K562 (cell line): ENCODE data around the gene IKZF4. TPM values are rescaled to one million over a fixed set of nuclear protein-coding genes. Genes with fewer than 3 reads are reported as not detected.

ENCODE experiments used
- CHD1 ChIP-seq: fragments of 200-600 bp; sonication (generic); IDR thresholded peaks from one replicate; pipeline ENCODE4 v1.6.1; 2012; ENCODE audit warnings: mild to moderate bottlenecking, moderate library complexity, low read length, inconsistent platforms
- DNMT1 ChIP-seq: fragments of 450-650 bp; IDR thresholded peaks from 2 replicates; pipeline ENCODE4 v1.6.1; 2016; ENCODE audit warnings: antibody characterized with exemption, mild to moderate bottlenecking
- ESRRB ChIP-seq: fragments of 250-450 bp; sonication (Bioruptor Pico); IDR thresholded peaks from 2 replicates; pipeline ENCODE4 v1.5.0; 2020; ENCODE audit warnings: mild to moderate bottlenecking, moderate library complexity, borderline replicate concordance
- GABPA ChIP-seq: fragments of 200-800 bp; sonication (Bioruptor generic); conservative IDR thresholded peaks from 2 replicates; pipeline ENCODE4 v1.6.1; 2016; ENCODE audit warnings: low read depth, missing genetic modification characterization, missing compliant biosample characterization
- GATAD2A ChIP-seq: fragments of 450-650 bp; IDR thresholded peaks from 2 replicates; pipeline ENCODE4 v1.6.1; 2017
- HDGF ChIP-seq: fragments of 450-650 bp; IDR thresholded peaks from 2 replicates; pipeline ENCODE4 v1.6.1; 2016
- KLF13 ChIP-seq: fragments of 450-650 bp; IDR thresholded peaks from 2 replicates; pipeline ENCODE4 v1.6.1; 2016; ENCODE audit warnings: missing genetic modification characterization, low read depth, mild to moderate bottlenecking, missing compliant biosample characterization, moderate library complexity, borderline replicate concordance
- MCM2 ChIP-seq: fragments of 450-650 bp; IDR thresholded peaks from 2 replicates; pipeline ENCODE4 v1.6.1; 2017; ENCODE audit warnings: low read depth, mild to moderate bottlenecking
- TAF15 ChIP-seq: fragments of 200-400 bp; formaldehyde crosslinking; IDR thresholded peaks from 2 replicates; pipeline ENCODE4 v1.6.1; 2017; ENCODE audit warnings: mild to moderate bottlenecking, low read depth, low read length, moderate library complexity
- polyA plus RNA-seq, 8 experiments: library from polyadenylated mRNA; depleted of rRNA in 4 of 8; stranded (reverse) in 5 of 8; unstranded in 3 of 8; fragments of >200 nt; fragmentation: Nextera tagmentation in 2 of 8; fragmentation: Illumina TruSeq in 1 of 8; extraction: Ambion mirVana in 2 of 8; extraction: Trizol in 1 of 8; gene quantifications; 2 replicates each; pipeline versions ENCODE4 v1.2.1 to v1.2.3, GENCODE V29; 2011 to 2014; ENCODE audit warnings: inconsistent platforms in 1 of 8, missing spikeins in 1 of 8
- total RNA-seq, 7 experiments: library from RNA; depleted of rRNA in 6 of 7; stranded (reverse); fragments of >200 nt in 6 of 7; fragmentation: Illumina TruSeq in 2 of 7; extraction: Trizol in 2 of 7; gene quantifications; 2 replicates each; pipeline versions ENCODE4 v1.2.1 to v1.2.3, GENCODE V29; 2011 to 2021; ENCODE audit warnings: low replicate concordance in 1 of 7
- TF ChIP-seq, protein P1 (sequence below): fragments of 450-650 bp; IDR thresholded peaks from 2 replicates; pipeline ENCODE4 v1.6.1; 2014; ENCODE audit warnings: low read depth, mild to moderate bottlenecking, moderate library complexity, borderline replicate concordance
- TF ChIP-seq, protein P2 (sequence below): fragments of 200-800 bp; sonication (Bioruptor generic); IDR thresholded peaks from 2 replicates; pipeline ENCODE4 v1.6.1; 2016; ENCODE audit warnings: missing genetic modification characterization, missing compliant biosample characterization
- TF ChIP-seq, protein P3 (sequence below): fragments of 450-650 bp; IDR thresholded peaks from 2 replicates; pipeline ENCODE4 v1.6.1; 2017; ENCODE audit warnings: antibody characterized with exemption
- TF ChIP-seq, protein P4 (sequence below): sonication (generic); formaldehyde crosslinking; IDR thresholded peaks from 2 replicates; pipeline ENCODE4 v1.9.0; 2022; ENCODE audit warnings: mild to moderate bottlenecking, missing genetic modification reagents

Gene IKZF4
- total and polyA plus RNA-seq, 9 of the 15 experiments (the other 6 are each of a cell fraction or from before 2014, with no cell fraction given) = 1.9 to 16.3 (median 3.6) TPM

DNA sequence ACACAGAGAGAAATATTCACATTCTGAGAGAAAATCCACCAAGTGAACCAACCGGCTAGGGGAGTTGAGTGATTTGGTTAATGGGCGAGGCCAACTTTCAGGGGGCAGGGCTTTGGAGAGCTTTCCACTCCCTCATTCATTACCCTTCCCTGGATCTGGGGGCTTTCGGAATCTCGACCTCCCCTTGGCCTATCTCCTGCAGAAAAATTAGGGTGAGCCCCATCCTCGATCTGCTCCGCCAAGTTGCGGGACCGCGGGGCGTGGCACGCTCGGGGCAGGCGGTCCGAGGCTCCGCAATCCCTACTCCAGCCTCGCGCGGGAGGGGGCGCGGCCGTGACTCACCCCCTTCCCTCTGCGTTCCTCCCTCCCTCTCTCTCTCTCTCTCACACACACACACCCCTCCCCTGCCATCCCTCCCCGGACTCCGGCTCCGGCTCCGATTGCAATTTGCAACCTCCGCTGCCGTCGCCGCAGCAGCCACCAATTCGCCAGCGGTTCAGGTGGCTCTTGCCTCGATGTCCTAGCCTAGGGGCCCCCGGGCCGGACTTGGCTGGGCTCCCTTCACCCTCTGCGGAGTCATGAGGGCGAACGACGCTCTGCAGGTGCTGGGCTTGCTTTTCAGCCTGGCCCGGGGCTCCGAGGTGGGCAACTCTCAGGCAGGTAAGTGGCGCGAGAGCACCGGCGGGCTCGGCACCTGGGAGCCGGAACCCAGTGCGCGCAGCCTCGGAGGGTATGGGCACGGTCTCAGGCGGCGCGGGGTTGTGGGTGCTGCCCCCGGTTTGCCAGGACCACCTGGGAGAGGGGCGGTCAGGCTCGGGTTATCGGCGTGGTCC lies 59.1 kb downstream of the IKZF4 start, which contains the start of gene ERBB3 (continued):
- TF ChIP-seq KLF13 (tag) (peak; percentile 68), GATAD2A (no peak), ESRRB (no peak), CHD1 (no peak), TAF15 (0 out of 2 replicates have a peak, but pooled peaks have one; percentile 34), MCM2 (no peak), GABPA (no peak), DNMT1 (no peak), HDGF (no peak)
- TF ChIP-seq, protein P1, sequence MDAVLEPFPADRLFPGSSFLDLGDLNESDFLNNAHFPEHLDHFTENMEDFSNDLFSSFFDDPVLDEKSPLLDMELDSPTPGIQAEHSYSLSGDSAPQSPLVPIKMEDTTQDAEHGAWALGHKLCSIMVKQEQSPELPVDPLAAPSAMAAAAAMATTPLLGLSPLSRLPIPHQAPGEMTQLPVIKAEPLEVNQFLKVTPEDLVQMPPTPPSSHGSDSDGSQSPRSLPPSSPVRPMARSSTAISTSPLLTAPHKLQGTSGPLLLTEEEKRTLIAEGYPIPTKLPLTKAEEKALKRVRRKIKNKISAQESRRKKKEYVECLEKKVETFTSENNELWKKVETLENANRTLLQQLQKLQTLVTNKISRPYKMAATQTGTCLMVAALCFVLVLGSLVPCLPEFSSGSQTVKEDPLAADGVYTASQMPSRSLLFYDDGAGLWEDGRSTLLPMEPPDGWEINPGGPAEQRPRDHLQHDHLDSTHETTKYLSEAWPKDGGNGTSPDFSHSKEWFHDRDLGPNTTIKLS = no peak; the same call in 1 of the 2 replicates
- TF ChIP-seq, protein P2, sequence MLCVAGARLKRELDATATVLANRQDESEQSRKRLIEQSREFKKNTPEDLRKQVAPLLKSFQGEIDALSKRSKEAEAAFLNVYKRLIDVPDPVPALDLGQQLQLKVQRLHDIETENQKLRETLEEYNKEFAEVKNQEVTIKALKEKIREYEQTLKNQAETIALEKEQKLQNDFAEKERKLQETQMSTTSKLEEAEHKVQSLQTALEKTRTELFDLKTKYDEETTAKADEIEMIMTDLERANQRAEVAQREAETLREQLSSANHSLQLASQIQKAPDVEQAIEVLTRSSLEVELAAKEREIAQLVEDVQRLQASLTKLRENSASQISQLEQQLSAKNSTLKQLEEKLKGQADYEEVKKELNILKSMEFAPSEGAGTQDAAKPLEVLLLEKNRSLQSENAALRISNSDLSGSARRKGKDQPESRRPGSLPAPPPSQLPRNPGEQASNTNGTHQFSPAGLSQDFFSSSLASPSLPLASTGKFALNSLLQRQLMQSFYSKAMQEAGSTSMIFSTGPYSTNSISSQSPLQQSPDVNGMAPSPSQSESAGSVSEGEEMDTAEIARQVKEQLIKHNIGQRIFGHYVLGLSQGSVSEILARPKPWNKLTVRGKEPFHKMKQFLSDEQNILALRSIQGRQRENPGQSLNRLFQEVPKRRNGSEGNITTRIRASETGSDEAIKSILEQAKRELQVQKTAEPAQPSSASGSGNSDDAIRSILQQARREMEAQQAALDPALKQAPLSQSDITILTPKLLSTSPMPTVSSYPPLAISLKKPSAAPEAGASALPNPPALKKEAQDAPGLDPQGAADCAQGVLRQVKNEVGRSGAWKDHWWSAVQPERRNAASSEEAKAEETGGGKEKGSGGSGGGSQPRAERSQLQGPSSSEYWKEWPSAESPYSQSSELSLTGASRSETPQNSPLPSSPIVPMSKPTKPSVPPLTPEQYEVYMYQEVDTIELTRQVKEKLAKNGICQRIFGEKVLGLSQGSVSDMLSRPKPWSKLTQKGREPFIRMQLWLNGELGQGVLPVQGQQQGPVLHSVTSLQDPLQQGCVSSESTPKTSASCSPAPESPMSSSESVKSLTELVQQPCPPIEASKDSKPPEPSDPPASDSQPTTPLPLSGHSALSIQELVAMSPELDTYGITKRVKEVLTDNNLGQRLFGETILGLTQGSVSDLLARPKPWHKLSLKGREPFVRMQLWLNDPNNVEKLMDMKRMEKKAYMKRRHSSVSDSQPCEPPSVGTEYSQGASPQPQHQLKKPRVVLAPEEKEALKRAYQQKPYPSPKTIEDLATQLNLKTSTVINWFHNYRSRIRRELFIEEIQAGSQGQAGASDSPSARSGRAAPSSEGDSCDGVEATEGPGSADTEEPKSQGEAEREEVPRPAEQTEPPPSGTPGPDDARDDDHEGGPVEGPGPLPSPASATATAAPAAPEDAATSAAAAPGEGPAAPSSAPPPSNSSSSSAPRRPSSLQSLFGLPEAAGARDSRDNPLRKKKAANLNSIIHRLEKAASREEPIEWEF (CRISPR knock-in tag) = no peak
- TF ChIP-seq, protein P3, sequence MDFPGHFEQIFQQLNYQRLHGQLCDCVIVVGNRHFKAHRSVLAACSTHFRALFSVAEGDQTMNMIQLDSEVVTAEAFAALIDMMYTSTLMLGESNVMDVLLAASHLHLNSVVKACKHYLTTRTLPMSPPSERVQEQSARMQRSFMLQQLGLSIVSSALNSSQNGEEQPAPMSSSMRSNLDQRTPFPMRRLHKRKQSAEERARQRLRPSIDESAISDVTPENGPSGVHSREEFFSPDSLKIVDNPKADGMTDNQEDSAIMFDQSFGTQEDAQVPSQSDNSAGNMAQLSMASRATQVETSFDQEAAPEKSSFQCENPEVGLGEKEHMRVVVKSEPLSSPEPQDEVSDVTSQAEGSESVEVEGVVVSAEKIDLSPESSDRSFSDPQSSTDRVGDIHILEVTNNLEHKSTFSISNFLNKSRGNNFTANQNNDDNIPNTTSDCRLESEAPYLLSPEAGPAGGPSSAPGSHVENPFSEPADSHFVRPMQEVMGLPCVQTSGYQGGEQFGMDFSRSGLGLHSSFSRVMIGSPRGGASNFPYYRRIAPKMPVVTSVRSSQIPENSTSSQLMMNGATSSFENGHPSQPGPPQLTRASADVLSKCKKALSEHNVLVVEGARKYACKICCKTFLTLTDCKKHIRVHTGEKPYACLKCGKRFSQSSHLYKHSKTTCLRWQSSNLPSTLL = no peak
- TF ChIP-seq, protein P4, sequence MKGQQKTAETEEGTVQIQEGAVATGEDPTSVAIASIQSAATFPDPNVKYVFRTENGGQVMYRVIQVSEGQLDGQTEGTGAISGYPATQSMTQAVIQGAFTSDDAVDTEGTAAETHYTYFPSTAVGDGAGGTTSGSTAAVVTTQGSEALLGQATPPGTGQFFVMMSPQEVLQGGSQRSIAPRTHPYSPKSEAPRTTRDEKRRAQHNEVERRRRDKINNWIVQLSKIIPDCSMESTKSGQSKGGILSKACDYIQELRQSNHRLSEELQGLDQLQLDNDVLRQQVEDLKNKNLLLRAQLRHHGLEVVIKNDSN (CRISPR knock-in tag) = peak; percentile 29; the same call in 1 of the 2 replicates
